Ishikawa (cell line): ENCODE measurements around the gene MEGF11.

ENCODE experiments used
- CEBPB ChIP-seq: IDR thresholded peaks from 2 replicates; pipeline ENCODE4 v1.6.1; 2012
- EP300 ChIP-seq: IDR thresholded peaks from 2 replicates; pipeline ENCODE4 v1.6.1; 2012; ENCODE audit warnings: borderline replicate concordance
- NFIC ChIP-seq: IDR thresholded peaks from 2 replicates; pipeline ENCODE4 v1.6.1; 2012
- RAD21 ChIP-seq: IDR thresholded peaks from 2 replicates; pipeline ENCODE4 v1.6.1; 2012; ENCODE audit warnings: low read depth
- TAF1 ChIP-seq: IDR thresholded peaks from 2 replicates; pipeline ENCODE4 v1.6.1; 2012; ENCODE audit warnings: low read depth, mild to moderate bottlenecking
- TCF12 ChIP-seq: IDR thresholded peaks from 2 replicates; pipeline ENCODE4 v1.6.1; 2012; ENCODE audit warnings: low read depth
- YY1 ChIP-seq: IDR thresholded peaks from 2 replicates; pipeline ENCODE4 v1.6.1; 2012; ENCODE audit warnings: low read depth
- TF ChIP-seq, protein P1 (sequence below): IDR thresholded peaks from 2 replicates; pipeline ENCODE4 v1.6.1; 2012; ENCODE audit warnings: low read depth, mild to moderate bottlenecking
- TF ChIP-seq, protein P2 (sequence below): IDR thresholded peaks from 2 replicates; pipeline ENCODE4 v1.6.1; 2012
- TF ChIP-seq, protein P3 (sequence below): IDR thresholded peaks from 2 replicates; pipeline ENCODE4 v1.6.1; 2012

DNA sequence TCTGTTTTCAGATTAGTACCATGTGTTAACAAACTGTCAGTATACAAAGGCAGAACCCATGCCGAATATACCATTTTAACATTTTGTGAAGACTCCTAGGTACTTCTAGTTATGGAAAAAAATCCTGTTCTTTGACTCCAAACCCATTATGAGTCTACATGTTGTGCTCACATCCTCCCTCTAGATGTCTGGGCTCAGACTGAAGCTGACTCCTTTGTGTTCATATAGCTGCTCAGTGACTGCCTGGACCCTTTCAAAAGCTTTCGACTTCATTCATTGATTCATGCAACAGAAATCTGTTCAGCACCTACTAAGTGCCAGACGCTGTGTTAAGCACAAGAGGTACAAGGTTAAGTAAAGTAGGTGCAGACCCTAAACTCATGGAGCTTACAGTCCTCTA, 60.5 kb downstream of the MEGF11 start:
- no peak for TF ChIP-seq CEBPB
- TF ChIP-seq EP300 = no peak
- TF ChIP-seq NFIC = no peak
- no peak for TF ChIP-seq TAF1
- TF ChIP-seq, protein P1, sequence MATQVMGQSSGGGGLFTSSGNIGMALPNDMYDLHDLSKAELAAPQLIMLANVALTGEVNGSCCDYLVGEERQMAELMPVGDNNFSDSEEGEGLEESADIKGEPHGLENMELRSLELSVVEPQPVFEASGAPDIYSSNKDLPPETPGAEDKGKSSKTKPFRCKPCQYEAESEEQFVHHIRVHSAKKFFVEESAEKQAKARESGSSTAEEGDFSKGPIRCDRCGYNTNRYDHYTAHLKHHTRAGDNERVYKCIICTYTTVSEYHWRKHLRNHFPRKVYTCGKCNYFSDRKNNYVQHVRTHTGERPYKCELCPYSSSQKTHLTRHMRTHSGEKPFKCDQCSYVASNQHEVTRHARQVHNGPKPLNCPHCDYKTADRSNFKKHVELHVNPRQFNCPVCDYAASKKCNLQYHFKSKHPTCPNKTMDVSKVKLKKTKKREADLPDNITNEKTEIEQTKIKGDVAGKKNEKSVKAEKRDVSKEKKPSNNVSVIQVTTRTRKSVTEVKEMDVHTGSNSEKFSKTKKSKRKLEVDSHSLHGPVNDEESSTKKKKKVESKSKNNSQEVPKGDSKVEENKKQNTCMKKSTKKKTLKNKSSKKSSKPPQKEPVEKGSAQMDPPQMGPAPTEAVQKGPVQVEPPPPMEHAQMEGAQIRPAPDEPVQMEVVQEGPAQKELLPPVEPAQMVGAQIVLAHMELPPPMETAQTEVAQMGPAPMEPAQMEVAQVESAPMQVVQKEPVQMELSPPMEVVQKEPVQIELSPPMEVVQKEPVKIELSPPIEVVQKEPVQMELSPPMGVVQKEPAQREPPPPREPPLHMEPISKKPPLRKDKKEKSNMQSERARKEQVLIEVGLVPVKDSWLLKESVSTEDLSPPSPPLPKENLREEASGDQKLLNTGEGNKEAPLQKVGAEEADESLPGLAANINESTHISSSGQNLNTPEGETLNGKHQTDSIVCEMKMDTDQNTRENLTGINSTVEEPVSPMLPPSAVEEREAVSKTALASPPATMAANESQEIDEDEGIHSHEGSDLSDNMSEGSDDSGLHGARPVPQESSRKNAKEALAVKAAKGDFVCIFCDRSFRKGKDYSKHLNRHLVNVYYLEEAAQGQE = no peak
- TF ChIP-seq RAD21 = no peak
- no peak for TF ChIP-seq TCF12
- TF ChIP-seq, protein P2, sequence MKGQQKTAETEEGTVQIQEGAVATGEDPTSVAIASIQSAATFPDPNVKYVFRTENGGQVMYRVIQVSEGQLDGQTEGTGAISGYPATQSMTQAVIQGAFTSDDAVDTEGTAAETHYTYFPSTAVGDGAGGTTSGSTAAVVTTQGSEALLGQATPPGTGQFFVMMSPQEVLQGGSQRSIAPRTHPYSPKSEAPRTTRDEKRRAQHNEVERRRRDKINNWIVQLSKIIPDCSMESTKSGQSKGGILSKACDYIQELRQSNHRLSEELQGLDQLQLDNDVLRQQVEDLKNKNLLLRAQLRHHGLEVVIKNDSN = no peak
- TF ChIP-seq YY1 = no peak
- TF ChIP-seq, protein P3, sequence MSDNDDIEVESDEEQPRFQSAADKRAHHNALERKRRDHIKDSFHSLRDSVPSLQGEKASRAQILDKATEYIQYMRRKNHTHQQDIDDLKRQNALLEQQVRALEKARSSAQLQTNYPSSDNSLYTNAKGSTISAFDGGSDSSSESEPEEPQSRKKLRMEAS = no peak
